Lung (tissue), 12 donors: ENCODE measurements around the gene PFKL. TPM values are rescaled to one million over a fixed set of nuclear protein-coding genes. Genes with fewer than 3 reads are reported as not detected.
A peak's percentile ranks its signal among the peaks of the same experiment; 100 is the strongest.

Experiments
- ATAC-seq: fragments of 200-7000 bp; cut with Tn5 transposase; one replicate; pipeline ENCODE4 v1.9.1; 2020; ENCODE audit warnings: moderate number of reproducible peaks; ENCODE audit not compliant: insufficient read depth, low FRiP score
- DNase-seq, 3 donors: peaks; one replicate each; pipeline ENCODE4 v3.0.0-alpha.2; 2013 to 2017
- H3K27ac ChIP-seq, 2 donors: one replicate each; pipeline ENCODE4 v1.5.1; 2013; ENCODE audit warnings: mild to moderate bottlenecking in 2 of 2, moderate library complexity in 2 of 2, control low read depth in 1 of 2, inconsistent platforms in 1 of 2, low read depth in 1 of 2, low read length in 1 of 2
- H3K27me3 ChIP-seq, 3 donors: one replicate each; pipeline ENCODE4 v1.5.1; 2013; ENCODE audit warnings: low read length in 2 of 3; ENCODE audit not compliant: control insufficient read depth in 3 of 3, insufficient read depth in 3 of 3
- H3K36me3 ChIP-seq, 4 donors: one replicate each; pipeline ENCODE4 v1.5.1; 2013; ENCODE audit warnings: low read length in 4 of 4, mild to moderate bottlenecking in 1 of 4, moderate library complexity in 1 of 4; ENCODE audit not compliant: control insufficient read depth in 4 of 4, insufficient read depth in 4 of 4
- H3K4me1 ChIP-seq, 5 donors: one replicate each; pipeline ENCODE4 v1.5.1; 2013; ENCODE audit warnings: low read length in 5 of 5, mild to moderate bottlenecking in 2 of 5, moderate library complexity in 1 of 5; ENCODE audit not compliant: control insufficient read depth in 5 of 5, insufficient read depth in 5 of 5
- H3K4me3 ChIP-seq: one replicate; pipeline ENCODE4 v1.5.1; 2013; ENCODE audit warnings: mild to moderate bottlenecking, control low read depth, moderate library complexity
- H3K9ac ChIP-seq, 2 donors: one replicate each; pipeline ENCODE4 v1.5.1; 2013; ENCODE audit warnings: low read length in 2 of 2, control low read depth in 1 of 2; ENCODE audit not compliant: insufficient read depth in 1 of 2
- H3K9me3 ChIP-seq, 4 donors: one replicate each; pipeline ENCODE4 v1.5.1; 2013; ENCODE audit warnings: low read length in 3 of 4, mild to moderate bottlenecking in 1 of 4, moderate library complexity in 1 of 4; ENCODE audit not compliant: control insufficient read depth in 4 of 4, insufficient read depth in 3 of 4
- WGBS, 2 donors: extraction: QIAGEN DNeasy Blood & Tissue Kit; methylation state at CpG; one replicate each; pipeline ENCODE4 v1.1.7; 2013; 5-methylcytosine and 5-hydroxymethylcytosine counted together
- polyA plus RNA-seq, 2 donors: library from polyadenylated mRNA; stranded (reverse); fragments of 200-250 nt; gene quantifications; one replicate each; pipeline ENCODE4 v1.2.1, GENCODE V29; 2013
- total RNA-seq, 2 donors: library from RNA; depleted of rRNA in 1 of 2; stranded (reverse); fragments of >200 nt in 1 of 2; gene quantifications; one replicate each; pipeline ENCODE4 v1.2.1, GENCODE V29; 2014 to 2021
- TF ChIP-seq, protein P1 (sequence below): IDR thresholded peaks from 2 replicates; pipeline ENCODE4 v1.5.1; 2012; ENCODE audit warnings: mild to moderate bottlenecking; ENCODE audit errors: control extremely low read depth, extremely low read depth
- donor health status: control.
- donor health status: control.
- donor health status: Bipolar disorder and iron deficiency.
- donor health status: healthy.
- donor health status: DM: yes; HTN: yes; CAD: no.

Gene PFKL
- total and polyA plus RNA-seq, 4 donors, result 63.4 to 129 (median 103) TPM

DNA sequence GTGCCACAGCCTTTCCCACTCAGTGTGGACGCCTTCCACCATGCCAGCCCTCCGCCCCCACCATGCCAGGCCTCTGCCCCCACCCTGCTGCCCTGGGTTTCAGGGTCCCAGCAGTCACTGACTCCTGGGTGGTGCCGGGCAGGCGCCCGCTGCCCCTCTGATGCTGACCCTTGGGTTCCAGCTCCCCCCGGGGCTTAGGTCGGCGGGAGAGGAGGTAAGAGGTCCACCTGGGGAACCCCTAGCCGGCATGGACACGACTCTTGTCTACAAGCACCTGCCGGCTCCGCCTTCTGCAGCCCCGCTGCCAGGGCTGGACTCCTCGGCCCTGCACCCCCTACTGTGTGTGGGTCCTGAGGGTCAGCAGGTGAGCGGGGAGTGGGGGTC, 7.0 kb upstream of the PFKL start:
- no peak for DNase-seq
- H3K9me3 ChIP-seq, result no peaks in the 10 kb centered on the region
- peaks cover 0 to 3% (median 0%) of the 10 kb centered on the region in 3 donors for H3K27me3 ChIP-seq
- WGBS, 2 donors, result 83 to 94% methylated on average over 15 of the region's 15 CpGs
- H3K9ac ChIP-seq, result no peak overlapping the region
- TF ChIP-seq, protein P1, sequence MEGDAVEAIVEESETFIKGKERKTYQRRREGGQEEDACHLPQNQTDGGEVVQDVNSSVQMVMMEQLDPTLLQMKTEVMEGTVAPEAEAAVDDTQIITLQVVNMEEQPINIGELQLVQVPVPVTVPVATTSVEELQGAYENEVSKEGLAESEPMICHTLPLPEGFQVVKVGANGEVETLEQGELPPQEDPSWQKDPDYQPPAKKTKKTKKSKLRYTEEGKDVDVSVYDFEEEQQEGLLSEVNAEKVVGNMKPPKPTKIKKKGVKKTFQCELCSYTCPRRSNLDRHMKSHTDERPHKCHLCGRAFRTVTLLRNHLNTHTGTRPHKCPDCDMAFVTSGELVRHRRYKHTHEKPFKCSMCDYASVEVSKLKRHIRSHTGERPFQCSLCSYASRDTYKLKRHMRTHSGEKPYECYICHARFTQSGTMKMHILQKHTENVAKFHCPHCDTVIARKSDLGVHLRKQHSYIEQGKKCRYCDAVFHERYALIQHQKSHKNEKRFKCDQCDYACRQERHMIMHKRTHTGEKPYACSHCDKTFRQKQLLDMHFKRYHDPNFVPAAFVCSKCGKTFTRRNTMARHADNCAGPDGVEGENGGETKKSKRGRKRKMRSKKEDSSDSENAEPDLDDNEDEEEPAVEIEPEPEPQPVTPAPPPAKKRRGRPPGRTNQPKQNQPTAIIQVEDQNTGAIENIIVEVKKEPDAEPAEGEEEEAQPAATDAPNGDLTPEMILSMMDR, result no peak
- H3K4me1 ChIP-seq, result peaks cover 0 to 16% (median 0%) of the 10 kb centered on the region in 5 donors
- H3K36me3 ChIP-seq, result no peaks in the 10 kb centered on the region
- no peak for ATAC-seq
- H3K27ac ChIP-seq, result no peak overlapping the region
- H3K4me3 ChIP-seq, result no peak overlapping the region

DNA sequence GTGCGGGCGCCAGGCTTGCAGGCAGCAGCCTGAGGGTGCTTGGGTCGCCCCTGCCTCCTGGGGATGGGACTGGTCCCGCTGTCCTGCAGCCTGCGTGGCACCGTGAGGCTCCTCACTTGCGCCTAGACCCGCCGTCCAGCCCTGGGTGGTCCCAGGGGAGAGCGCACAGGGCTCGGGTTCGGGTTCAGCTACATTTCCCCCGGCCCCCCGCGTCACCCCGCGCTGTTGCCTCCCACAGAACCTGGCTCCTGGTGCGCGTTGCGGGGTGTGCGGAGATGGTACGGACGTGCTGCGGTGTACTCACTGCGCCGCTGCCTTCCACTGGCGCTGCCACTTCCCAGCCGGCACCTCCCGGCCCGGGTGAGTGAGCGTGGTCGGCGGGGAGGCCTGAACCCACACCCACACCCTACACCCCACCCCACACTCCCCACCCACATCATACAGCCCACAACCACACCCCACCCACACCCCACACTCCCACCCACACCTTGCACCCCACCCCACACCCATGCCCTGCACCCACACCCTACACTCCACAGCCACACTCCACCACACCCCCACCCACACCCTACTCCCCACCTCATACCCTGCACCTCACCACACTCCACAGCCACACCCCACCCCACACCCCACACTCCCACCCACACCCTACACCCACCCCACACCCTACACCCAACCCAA, 6.2 kb upstream of the PFKL start:
- no peaks in the 10 kb centered on the region for H3K9me3 ChIP-seq
- WGBS, 2 donors, result 85 to 94% methylated on average over 33 of the region's 33 CpGs
- no peaks in the 10 kb centered on the region for H3K27me3 ChIP-seq
- DNase-seq, result no peak
- no peaks in the 10 kb centered on the region for H3K36me3 ChIP-seq
- no peak for ATAC-seq
- H3K4me3 ChIP-seq, result no peak overlapping the region
- H3K4me1 ChIP-seq, result peaks cover 0 to 16% (median 0%) of the 10 kb centered on the region in 5 donors
- TF ChIP-seq, protein P1, result no peak
- H3K27ac ChIP-seq, result no peak overlapping the region
- H3K9ac ChIP-seq, result no peak overlapping the region

DNA sequence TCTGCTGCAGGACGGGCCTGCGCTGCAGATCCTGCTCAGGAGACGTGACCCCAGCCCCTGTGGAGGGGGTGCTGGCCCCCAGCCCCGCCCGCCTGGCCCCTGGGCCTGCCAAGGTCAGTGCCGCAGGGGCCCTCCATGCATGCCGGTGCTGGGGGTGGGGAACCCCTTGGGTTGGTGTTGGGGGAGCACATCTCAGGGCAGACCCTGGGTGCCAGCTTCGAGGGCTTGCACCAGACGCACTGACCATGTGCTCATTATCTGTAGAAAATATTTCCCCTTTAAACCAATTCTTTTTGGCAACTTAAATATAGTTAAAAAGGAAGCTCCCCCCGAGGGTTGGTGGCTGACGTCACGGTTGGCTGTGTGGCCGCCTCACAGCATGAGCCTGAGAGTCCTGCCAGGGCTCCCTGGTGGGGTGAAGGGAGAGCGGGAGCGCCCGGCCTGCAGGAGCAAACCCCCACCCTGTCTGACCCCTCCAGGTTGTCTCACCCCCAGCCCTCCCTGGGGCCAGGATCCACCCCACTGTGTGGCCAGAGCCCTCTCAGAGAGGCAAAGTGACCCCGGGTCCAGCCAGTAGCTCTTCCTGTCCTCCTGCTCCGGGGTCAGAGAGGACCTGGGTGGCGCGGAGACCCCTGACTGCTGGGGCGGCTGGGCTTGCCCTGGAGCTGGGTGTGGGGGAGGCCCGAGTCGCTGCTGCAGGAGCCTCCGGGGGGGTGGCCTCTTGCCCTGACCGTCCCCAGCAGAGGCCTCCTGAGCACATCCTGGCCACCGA, 5.3 kb upstream of the PFKL start:
- no peak overlapping the region for H3K9ac ChIP-seq
- no peak overlapping the region for H3K4me3 ChIP-seq
- no peak overlapping the region for H3K27ac ChIP-seq
- ATAC-seq (no peak), DNase-seq (peak; percentile 70 to 81 (median 73))
- no peaks in the 10 kb centered on the region for H3K27me3 ChIP-seq
- H3K36me3 ChIP-seq, result no peaks in the 10 kb centered on the region
- no peaks in the 10 kb centered on the region for H3K9me3 ChIP-seq
- TF ChIP-seq, protein P1, result no peak
- 69 to 73% methylated on average over 24 to 26 of the region's 26 CpGs for WGBS, 2 donors
- peaks cover 0 to 22% (median 2%) of the 10 kb centered on the region in 5 donors for H3K4me1 ChIP-seq
